Ascending aorta (tissue), 2 donors: ENCODE data around the gene TRMT112. TPM values are rescaled to one million over a fixed set of nuclear protein-coding genes. Genes with fewer than 3 reads are reported as not detected.

ENCODE experiments used
- DNase-seq, 2 donors: peaks; one replicate each; pipeline ENCODE4 v3.0.0-alpha.2; 2019; ENCODE audit warnings: low spot score in 2 of 2
- H3K27ac ChIP-seq, 2 donors: fragments of 200-600 bp; sonication (generic); one replicate each; pipeline ENCODE4 v1.5.1; 2016 to 2017; ENCODE audit warnings: mild to moderate bottlenecking in 1 of 2
- H3K27me3 ChIP-seq: fragments of 200-600 bp; sonication (generic); one replicate; pipeline ENCODE4 v1.5.1; 2017
- H3K36me3 ChIP-seq, 2 donors: fragments of 200-600 bp; sonication (generic); one replicate each; pipeline ENCODE4 v1.5.1; 2016
- H3K4me1 ChIP-seq, 2 donors: fragments of 200-600 bp; sonication (generic); one replicate each; pipeline ENCODE4 v1.5.1; 2016 to 2017; ENCODE audit warnings: mild to moderate bottlenecking in 1 of 2
- H3K4me3 ChIP-seq, 2 donors: fragments of 200-600 bp; sonication (generic); one replicate each; pipeline ENCODE4 v1.5.1; 2016 to 2017; ENCODE audit warnings: mild to moderate bottlenecking in 1 of 2
- H3K9me3 ChIP-seq, 2 donors: fragments of 200-600 bp; sonication (generic); one replicate each; pipeline ENCODE4 v1.5.1; 2016
- intact Hi-C: fragments of 100-400 bp; cut with DNase I; formaldehyde crosslinking; loops from one replicate; pipeline ENCODE4 v1.15.1; 2023
- total RNA-seq: library from RNA; depleted of rRNA; stranded (reverse); fragments of >200 nt; gene quantifications from one replicate; pipeline ENCODE4 v1.1.0, GENCODE V29; 2016
- TF ChIP-seq, protein P1 (sequence below), 3 experiments: fragments of 200-600 bp in 2 of 3; fragments of 450-650 bp in 1 of 3; sonication (generic) in 2 of 3; IDR thresholded peaks; one replicate each; pipeline ENCODE4 v1.5.1; 2016 to 2019; ENCODE audit warnings: antibody characterized with exemption in 3 of 3, mild to moderate bottlenecking in 1 of 3, moderate library complexity in 1 of 3

TRMT112 gene
- total RNA-seq, 1 donor from 2014 or later, result 384 TPM

GRCh38 chr11:64276653-64277431 is 40.5 kb downstream of the TRMT112 start:
- Histone ChIP-seq H3K36me3 (peaks cover 13 to 39% of the 10 kb centered on the region in 2 donors), H3K27ac (no peak overlapping the region), H3K9me3 (no peaks in the 10 kb centered on the region), H3K4me3 (no peak overlapping the region), H3K27me3 (no peaks in the 10 kb centered on the region), H3K4me1 (peaks cover 1 to 4% of the 10 kb centered on the region in 2 donors)
- intact Hi-C loops, result no loop called here
- TF ChIP-seq, protein P1, sequence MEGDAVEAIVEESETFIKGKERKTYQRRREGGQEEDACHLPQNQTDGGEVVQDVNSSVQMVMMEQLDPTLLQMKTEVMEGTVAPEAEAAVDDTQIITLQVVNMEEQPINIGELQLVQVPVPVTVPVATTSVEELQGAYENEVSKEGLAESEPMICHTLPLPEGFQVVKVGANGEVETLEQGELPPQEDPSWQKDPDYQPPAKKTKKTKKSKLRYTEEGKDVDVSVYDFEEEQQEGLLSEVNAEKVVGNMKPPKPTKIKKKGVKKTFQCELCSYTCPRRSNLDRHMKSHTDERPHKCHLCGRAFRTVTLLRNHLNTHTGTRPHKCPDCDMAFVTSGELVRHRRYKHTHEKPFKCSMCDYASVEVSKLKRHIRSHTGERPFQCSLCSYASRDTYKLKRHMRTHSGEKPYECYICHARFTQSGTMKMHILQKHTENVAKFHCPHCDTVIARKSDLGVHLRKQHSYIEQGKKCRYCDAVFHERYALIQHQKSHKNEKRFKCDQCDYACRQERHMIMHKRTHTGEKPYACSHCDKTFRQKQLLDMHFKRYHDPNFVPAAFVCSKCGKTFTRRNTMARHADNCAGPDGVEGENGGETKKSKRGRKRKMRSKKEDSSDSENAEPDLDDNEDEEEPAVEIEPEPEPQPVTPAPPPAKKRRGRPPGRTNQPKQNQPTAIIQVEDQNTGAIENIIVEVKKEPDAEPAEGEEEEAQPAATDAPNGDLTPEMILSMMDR (IDR thresholded peaks at IDR 0.05), result no peak
- DNase-seq, result no peak

- Histone ChIP-seq H3K27me3 (no peaks in the 10 kb centered on the region), H3K4me1 (peaks cover 5 to 9% of the 10 kb centered on the region in 2 donors), H3K27ac (no peak overlapping the region), H3K4me3 (no peak overlapping the region), H3K9me3 (no peaks in the 10 kb centered on the region), H3K36me3 (peaks cover 13 to 35% of the 10 kb centered on the region in 2 donors)
- intact Hi-C loops, result no loop called here
- TF ChIP-seq, protein P1 (IDR thresholded peaks at IDR 0.05), result no peak
- DNase-seq, result no peak
Observed at GRCh38 chr11:64275841-64276240, 41.5 kb downstream of the TRMT112 start.

DNA sequence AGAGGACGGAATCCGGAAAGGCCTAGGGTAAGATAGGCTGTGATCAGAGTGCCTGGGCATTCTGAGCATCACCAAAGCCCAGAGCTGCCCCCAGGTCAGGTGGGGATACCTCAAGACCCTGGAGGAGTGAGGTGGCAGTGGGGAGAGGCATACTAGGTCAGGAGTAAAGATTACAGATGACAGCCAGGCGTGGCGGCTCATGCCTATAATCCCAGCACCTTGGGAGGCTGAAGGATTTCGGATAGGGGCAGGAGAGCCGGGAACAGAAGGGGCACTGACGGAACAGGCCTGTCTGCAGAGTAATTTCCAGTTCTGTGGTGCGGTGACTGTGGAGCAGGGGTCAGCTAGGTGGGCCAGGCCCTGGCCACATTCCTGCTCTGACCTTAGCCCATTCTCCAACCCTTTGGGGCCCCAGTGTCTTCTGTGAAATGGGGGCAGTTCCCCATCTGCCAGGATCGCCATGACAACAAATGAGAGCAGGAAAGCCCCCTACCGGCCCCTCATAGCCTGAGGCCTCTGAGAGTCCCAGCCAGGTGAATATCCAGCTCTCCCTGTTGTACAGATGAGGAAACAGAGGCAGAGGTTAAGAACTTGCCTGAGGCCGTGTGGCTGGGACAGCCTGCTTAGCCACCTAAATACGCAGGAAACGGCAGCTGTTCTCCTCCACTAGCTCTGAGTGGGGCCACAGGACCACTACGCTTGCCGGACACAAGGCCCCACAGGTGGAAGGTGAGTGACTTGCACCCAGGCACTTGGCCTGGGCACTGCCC is 42.1 kb downstream of the TRMT112 start:
- H3K4me3 ChIP-seq, result no peak overlapping the region
- H3K27me3 ChIP-seq, result no peaks in the 10 kb centered on the region
- no peak for DNase-seq
- intact Hi-C loops, result no loop called here
- H3K36me3 ChIP-seq, result peaks cover 13 to 34% of the 10 kb centered on the region in 2 donors
- no peak overlapping the region for H3K27ac ChIP-seq
- H3K9me3 ChIP-seq, result no peaks in the 10 kb centered on the region
- H3K4me1 ChIP-seq, result peaks cover 5 to 9% of the 10 kb centered on the region in 2 donors
- TF ChIP-seq, protein P1 (IDR thresholded peaks at IDR 0.05), result no peak

DNA sequence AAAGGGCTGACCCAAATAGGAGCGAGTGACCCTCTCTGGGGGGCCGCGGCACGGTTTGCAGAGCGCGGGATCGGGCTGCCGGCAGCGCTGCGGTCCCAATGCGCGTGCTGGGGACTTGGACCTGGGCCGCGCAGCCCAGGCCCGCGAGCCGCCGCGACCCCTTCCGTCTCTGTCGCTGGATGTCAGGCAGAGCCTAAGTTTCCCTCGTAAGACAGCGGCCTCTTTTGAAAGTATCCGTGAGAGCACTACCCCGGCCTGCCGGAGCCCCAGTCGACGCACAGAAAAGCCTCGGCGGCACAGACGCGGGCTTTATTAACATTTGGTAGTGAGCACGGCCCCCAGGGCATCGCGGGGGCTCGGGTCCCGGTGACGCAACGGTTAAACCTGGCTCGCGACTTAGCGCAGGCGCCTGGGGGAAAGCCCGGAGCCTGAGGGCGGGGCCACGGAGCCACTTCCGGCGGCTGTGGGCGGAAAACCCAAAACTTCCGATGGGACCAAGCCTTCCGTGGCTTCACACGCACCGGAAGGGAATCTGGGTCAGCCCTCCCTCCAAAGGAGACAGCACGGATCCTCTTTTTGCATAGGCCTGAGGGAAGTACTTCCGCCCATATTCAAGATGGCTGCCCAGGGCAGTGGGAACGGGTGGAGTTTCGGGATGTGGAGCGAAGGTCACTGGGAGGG is 47.7 kb downstream of the TRMT112 start:
- peak; percentile 96 to 99 for DNase-seq
- Histone ChIP-seq H3K9me3 (no peaks in the 10 kb centered on the region), H3K36me3 (peaks cover 16 to 26% of the 10 kb centered on the region in 2 donors), H3K4me1 (peaks cover 17 to 32% of the 10 kb centered on the region in 2 donors), H3K27me3 (no peaks in the 10 kb centered on the region), H3K4me3 (peak overlapping the region; percentile 71 to 99), H3K27ac (peak overlapping the region; percentile 90 to 98)
- intact Hi-C loops, result loop anchor here (1.0 kb wide), 5 partner anchors 15 to 48 kb away; partner anchors contain the start of genes BAD, ESRRA, FKBP2 and PLCB3
- TF ChIP-seq, protein P1 (IDR thresholded peaks at IDR 0.05), result peak in 2 of 3 experiments; percentile 15 to 35

DNA sequence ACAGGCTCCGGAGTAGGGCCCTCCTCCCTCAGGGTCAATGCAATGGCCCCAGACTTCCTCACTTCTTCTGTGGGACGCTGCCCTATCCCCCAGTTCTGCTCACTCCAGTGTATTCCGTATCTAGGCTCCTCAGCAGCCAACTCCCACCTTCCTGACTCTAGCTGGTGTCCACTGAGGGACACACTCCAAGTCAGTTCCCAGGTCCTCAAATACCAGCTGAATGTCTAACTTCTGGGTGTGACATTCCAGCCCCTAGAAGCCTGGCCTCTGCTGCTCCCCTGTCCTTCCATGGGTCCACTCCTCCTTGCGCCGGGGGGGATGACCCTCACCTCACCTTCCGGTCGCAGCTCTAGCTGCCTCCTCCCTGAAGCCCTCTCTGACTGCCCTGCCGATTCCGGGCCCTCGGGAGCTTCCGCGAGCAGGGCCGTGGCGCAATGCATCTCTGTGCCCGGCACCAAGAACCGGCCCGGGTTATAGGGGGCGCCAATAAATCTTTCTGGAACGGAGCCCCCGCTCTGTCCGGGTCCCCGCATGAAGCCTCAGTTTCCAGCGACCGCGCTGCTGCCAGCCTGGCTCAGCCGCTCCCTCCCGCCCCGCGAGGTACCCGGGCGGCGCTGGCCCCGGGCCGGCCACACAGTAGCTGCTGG is 48.3 kb downstream of the TRMT112 start:
- Histone ChIP-seq H3K9me3 (no peaks in the 10 kb centered on the region), H3K27ac (peak overlapping the region; percentile 90 to 98), H3K36me3 (peaks cover 20 to 32% of the 10 kb centered on the region in 2 donors), H3K4me1 (peaks cover 17 to 32% of the 10 kb centered on the region in 2 donors), H3K27me3 (no peaks in the 10 kb centered on the region), H3K4me3 (peak overlapping the region; percentile 71 to 99)
- TF ChIP-seq, protein P1 (IDR thresholded peaks at IDR 0.05), result no peak
- DNase-seq, result peak in 1 of 2 donors; percentile 87
- intact Hi-C loops, result loop anchor here (1.0 kb wide), 2 partner anchors 18 to 36 kb away; partner anchors contain the start of genes ESRRA and PLCB3
